ENCODE measurements around the gene ZSWIM6. TPM values are rescaled to one million over a fixed set of nuclear protein-coding genes. Genes with fewer than 3 reads are reported as not detected.

Gene ZSWIM6
- total and polyA plus RNA-seq, 4 experiments from 2014 or later = 0.23 to 11.3 (median 5.5) TPM

- H3K9me3 ChIP-seq (ENCODE audit: control insufficient read depth in 1 of 2, low read length in 2 of 2) = no peaks in the 10 kb centered on the region
- H3K27ac Mint-ChIP-seq = no peak overlapping the region
These were observed 134.0 kb downstream of the ZSWIM6 start for GRCh38 chr5:61466017-61466416.

GRCh38 chr5:61467766-61468482 lies 135.9 kb downstream of the ZSWIM6 start:
- ChIA-PET CTCF (ENCODE audit: partially characterized antibody) (no interaction called here), POLR2A (ENCODE audit: partially characterized antibody) (no interaction called here)
- no peak overlapping the region for H3K4me3 ChIP-seq (ENCODE audit: low read length in 2 of 2)
- no peaks in the 10 kb centered on the region for H3K9me3 ChIP-seq (ENCODE audit: control insufficient read depth in 1 of 2, low read length in 2 of 2)
- intact Hi-C loops (cut with micrococcal nuclease) = no loop called here
- DNase-seq = no peak
- Mint-ChIP-seq H3K4me1 (peaks cover 20 to 38% (median 25%) of the 10 kb centered on the region in 4 donors), H3K36me3 (peaks cover 5 to 7% of the 10 kb centered on the region in 2 donors), H3K27me3 (no peaks in the 10 kb centered on the region), H3K4me3 (no peak overlapping the region), H3K9me3 (peaks cover 0 to 3% (median 0%) of the 10 kb centered on the region in 8 donors), H3K27ac (peak overlapping the region in 1 of 7 donors; percentile 69)
- H3K27ac ChIP-seq (ENCODE audit: low read depth, low read length) = no peak overlapping the region
- H3K27me3 ChIP-seq (ENCODE audit: insufficient read depth, low read length) = no peaks in the 10 kb centered on the region
- no peaks in the 10 kb centered on the region for H3K4me1 ChIP-seq (ENCODE audit: insufficient read depth, low read length)
- no peaks in the 10 kb centered on the region for H3K36me3 ChIP-seq (ENCODE audit: insufficient read depth, low read length)

More at GRCh38 chr5:61466017-61466416, 134.0 kb downstream of the ZSWIM6 start:
- intact Hi-C loops (cut with micrococcal nuclease) = no loop called here
- DNase-seq = no peak
- Mint-ChIP-seq H3K9me3 (peaks cover 0 to under 1% (median 0%) of the 10 kb centered on the region in 8 donors), H3K4me3 (no peak overlapping the region), H3K27me3 (no peaks in the 10 kb centered on the region), H3K36me3 (no peaks in the 10 kb centered on the region), H3K4me1 (peaks cover 10 to 21% (median 14%) of the 10 kb centered on the region in 4 donors)
- H3K27ac ChIP-seq (ENCODE audit: low read depth, low read length) = no peak overlapping the region
- CTCF ChIA-PET (ENCODE audit: partially characterized antibody) = no interaction called here
- no peaks in the 10 kb centered on the region for H3K4me1 ChIP-seq (ENCODE audit: insufficient read depth, low read length)
- no peaks in the 10 kb centered on the region for H3K27me3 ChIP-seq (ENCODE audit: insufficient read depth, low read length)
- H3K36me3 ChIP-seq (ENCODE audit: insufficient read depth, low read length) = no peaks in the 10 kb centered on the region
- H3K4me3 ChIP-seq (ENCODE audit: low read length in 2 of 2) = no peak overlapping the region
- POLR2A ChIA-PET (ENCODE audit: partially characterized antibody) = no interaction called here

DNA sequence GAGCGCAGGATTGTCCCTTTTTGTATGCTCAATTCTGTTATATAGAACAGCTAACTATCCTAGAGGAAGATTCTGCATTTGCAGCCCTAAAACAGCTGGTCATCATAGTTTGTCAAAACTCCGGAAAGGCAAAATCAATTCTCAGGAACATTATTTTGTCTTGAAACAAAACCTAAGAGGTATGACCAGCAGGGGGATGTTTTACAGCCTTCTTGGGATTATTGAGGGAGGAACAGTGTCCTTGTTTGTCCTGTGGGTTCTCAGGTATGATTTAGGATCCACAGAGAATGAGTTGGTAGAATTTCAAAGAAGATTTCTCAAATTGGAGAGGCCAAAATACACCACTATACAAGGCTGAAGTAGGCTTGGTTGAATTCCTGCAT lies 136.4 kb downstream of the ZSWIM6 start:
- no peaks in the 10 kb centered on the region for H3K36me3 ChIP-seq (ENCODE audit: insufficient read depth, low read length)
- DNase-seq = no peak
- H3K27me3 Mint-ChIP-seq = no peaks in the 10 kb centered on the region
- peaks cover 0 to 3% (median 0%) of the 10 kb centered on the region in 8 donors for H3K9me3 Mint-ChIP-seq
- CTCF ChIA-PET (ENCODE audit: partially characterized antibody) = no interaction called here
- no peak overlapping the region for H3K27ac ChIP-seq (ENCODE audit: low read depth, low read length)
- no peak overlapping the region for H3K4me3 Mint-ChIP-seq
- no peaks in the 10 kb centered on the region for H3K4me1 ChIP-seq (ENCODE audit: insufficient read depth, low read length)
- POLR2A ChIA-PET (ENCODE audit: partially characterized antibody) = no interaction called here
- H3K9me3 ChIP-seq (ENCODE audit: control insufficient read depth in 1 of 2, low read length in 2 of 2) = no peaks in the 10 kb centered on the region
- H3K27me3 ChIP-seq (ENCODE audit: insufficient read depth, low read length) = no peaks in the 10 kb centered on the region
- intact Hi-C loops (cut with micrococcal nuclease) = no loop called here
- peaks cover 20 to 38% (median 25%) of the 10 kb centered on the region in 4 donors for H3K4me1 Mint-ChIP-seq
- no peak overlapping the region for H3K27ac Mint-ChIP-seq
- H3K36me3 Mint-ChIP-seq = peaks cover 5 to 8% of the 10 kb centered on the region in 2 donors
- H3K4me3 ChIP-seq (ENCODE audit: low read length in 2 of 2) = no peak overlapping the region

DNA sequence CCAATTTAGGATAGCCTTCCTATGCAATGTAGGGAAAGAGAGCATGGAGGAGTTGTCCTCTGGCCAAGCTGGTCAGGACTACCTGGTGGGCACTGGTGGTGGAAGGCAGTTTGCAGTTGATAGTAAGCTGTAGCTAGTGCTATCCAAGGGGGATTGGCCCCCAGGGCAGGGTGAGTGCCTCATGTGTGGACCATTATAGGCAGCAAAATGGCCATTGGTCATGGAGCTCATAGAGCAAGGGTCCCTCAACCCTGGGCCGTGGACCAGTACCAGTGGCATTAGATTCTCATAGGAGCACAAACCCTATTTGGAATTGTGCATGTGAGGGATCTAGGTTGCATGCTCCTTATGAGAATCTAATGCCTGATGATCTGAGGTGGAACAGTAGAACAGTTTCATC lies 139.3 kb downstream of the ZSWIM6 start:
- H3K9me3 ChIP-seq (ENCODE audit: control insufficient read depth in 1 of 2, low read length in 2 of 2) = no peaks in the 10 kb centered on the region
- Mint-ChIP-seq H3K36me3 (peaks cover 13 to 20% of the 10 kb centered on the region in 2 donors), H3K9me3 (peaks cover 0 to 3% (median 0%) of the 10 kb centered on the region in 8 donors), H3K27me3 (no peaks in the 10 kb centered on the region), H3K4me3 (no peak overlapping the region), H3K27ac (no peak overlapping the region), H3K4me1 (peaks cover 16 to 32% (median 20%) of the 10 kb centered on the region in 4 donors)
- no peaks in the 10 kb centered on the region for H3K36me3 ChIP-seq (ENCODE audit: insufficient read depth, low read length)
- H3K27ac ChIP-seq (ENCODE audit: low read depth, low read length) = no peak overlapping the region
- H3K4me3 ChIP-seq (ENCODE audit: low read length in 2 of 2) = no peak overlapping the region
- POLR2A ChIA-PET (ENCODE audit: partially characterized antibody) = no interaction called here
- H3K27me3 ChIP-seq (ENCODE audit: insufficient read depth, low read length) = no peaks in the 10 kb centered on the region
- no peak for DNase-seq
- CTCF ChIA-PET (ENCODE audit: partially characterized antibody) = interaction anchor here (0.6 kb wide), 1 partner anchor 198 kb away, joined by 3 read pairs; no protein-coding TSS in a partner anchor
- intact Hi-C loops (cut with micrococcal nuclease) = no loop called here
- H3K4me1 ChIP-seq (ENCODE audit: insufficient read depth, low read length) = no peaks in the 10 kb centered on the region

DNA sequence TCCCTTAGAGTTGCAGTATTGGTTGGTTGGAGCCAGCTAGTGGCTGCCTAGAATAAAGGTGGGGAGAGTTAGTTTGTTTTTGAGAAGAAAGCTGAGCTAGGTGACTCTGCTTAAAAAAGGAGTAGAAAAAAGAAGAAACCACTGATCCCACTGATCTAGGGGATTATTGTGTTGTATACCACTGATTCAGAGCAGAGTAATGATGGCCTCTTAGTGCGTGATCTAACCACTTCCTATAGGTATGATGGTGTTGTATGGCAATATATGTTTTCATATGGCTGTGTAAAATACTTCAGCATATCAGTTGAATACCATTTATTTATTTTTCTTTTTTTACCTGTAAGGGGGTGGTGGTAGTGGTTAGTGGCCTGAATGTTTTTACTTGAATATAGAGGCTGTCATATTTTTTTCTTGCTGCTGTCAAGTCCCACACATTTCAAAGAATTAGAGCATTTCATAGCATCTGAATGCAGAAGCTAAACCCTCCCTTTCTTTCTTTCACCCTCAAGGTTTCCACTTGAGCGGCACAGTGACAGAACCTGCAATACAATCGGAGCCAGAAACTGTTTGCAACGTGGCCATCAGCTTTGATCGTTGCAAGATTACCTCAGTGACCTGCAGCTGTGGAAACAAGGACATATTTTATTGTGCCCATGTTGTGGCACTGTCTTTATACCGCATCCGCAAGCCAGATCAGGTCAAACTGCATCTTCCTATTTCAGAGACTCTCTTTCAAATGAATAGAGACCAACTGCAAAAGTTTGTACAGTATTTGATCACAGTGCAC lies 140.3 kb downstream of the ZSWIM6 start:
- no peaks in the 10 kb centered on the region for H3K36me3 ChIP-seq (ENCODE audit: insufficient read depth, low read length)
- H3K36me3 Mint-ChIP-seq = peaks cover 16 to 28% of the 10 kb centered on the region in 2 donors
- no peaks in the 10 kb centered on the region for H3K4me1 ChIP-seq (ENCODE audit: insufficient read depth, low read length)
- no peaks in the 10 kb centered on the region for H3K9me3 ChIP-seq (ENCODE audit: control insufficient read depth in 1 of 2, low read length in 2 of 2)
- H3K4me3 ChIP-seq (ENCODE audit: low read length in 2 of 2) = no peak overlapping the region
- H3K27me3 ChIP-seq (ENCODE audit: insufficient read depth, low read length) = no peaks in the 10 kb centered on the region
- no peak overlapping the region for H3K27ac ChIP-seq (ENCODE audit: low read depth, low read length)
- POLR2A ChIA-PET (ENCODE audit: partially characterized antibody) = no interaction called here
- H3K9me3 Mint-ChIP-seq = peaks cover 0 to 3% (median 0%) of the 10 kb centered on the region in 8 donors
- intact Hi-C loops (cut with micrococcal nuclease) = no loop called here
- H3K27me3 Mint-ChIP-seq = no peaks in the 10 kb centered on the region
- peaks cover 17 to 36% (median 21%) of the 10 kb centered on the region in 4 donors for H3K4me1 Mint-ChIP-seq
- DNase-seq = no peak
- H3K4me3 Mint-ChIP-seq = no peak overlapping the region
- H3K27ac Mint-ChIP-seq = no peak overlapping the region
- CTCF ChIA-PET (ENCODE audit: partially characterized antibody) = no interaction called here

- Histone ChIP-seq H3K27ac (ENCODE audit: low read depth, low read length) (no peak overlapping the region), H3K4me1 (ENCODE audit: insufficient read depth, low read length) (no peaks in the 10 kb centered on the region), H3K27me3 (ENCODE audit: insufficient read depth, low read length) (no peaks in the 10 kb centered on the region), H3K9me3 (ENCODE audit: control insufficient read depth in 1 of 2, low read length in 2 of 2) (no peaks in the 10 kb centered on the region), H3K4me3 (ENCODE audit: low read length in 2 of 2) (no peak overlapping the region), H3K36me3 (ENCODE audit: insufficient read depth, low read length) (no peaks in the 10 kb centered on the region)
- peaks cover 0 to 3% (median 0%) of the 10 kb centered on the region in 8 donors for H3K9me3 Mint-ChIP-seq
- no peak overlapping the region for H3K27ac Mint-ChIP-seq
- H3K4me1 Mint-ChIP-seq = peaks cover 20 to 39% (median 23%) of the 10 kb centered on the region in 4 donors
- no peaks in the 10 kb centered on the region for H3K27me3 Mint-ChIP-seq
- intact Hi-C loops (cut with micrococcal nuclease) = no loop called here
- no peak for DNase-seq
- no peak overlapping the region for H3K4me3 Mint-ChIP-seq
- POLR2A ChIA-PET (ENCODE audit: partially characterized antibody) = no interaction called here
- CTCF ChIA-PET (ENCODE audit: partially characterized antibody) = no interaction called here
- H3K36me3 Mint-ChIP-seq = peaks cover 26 to 39% of the 10 kb centered on the region in 2 donors
These were observed 142.7 kb downstream of the ZSWIM6 start for GRCh38 chr5:61474746-61475145.

DNA sequence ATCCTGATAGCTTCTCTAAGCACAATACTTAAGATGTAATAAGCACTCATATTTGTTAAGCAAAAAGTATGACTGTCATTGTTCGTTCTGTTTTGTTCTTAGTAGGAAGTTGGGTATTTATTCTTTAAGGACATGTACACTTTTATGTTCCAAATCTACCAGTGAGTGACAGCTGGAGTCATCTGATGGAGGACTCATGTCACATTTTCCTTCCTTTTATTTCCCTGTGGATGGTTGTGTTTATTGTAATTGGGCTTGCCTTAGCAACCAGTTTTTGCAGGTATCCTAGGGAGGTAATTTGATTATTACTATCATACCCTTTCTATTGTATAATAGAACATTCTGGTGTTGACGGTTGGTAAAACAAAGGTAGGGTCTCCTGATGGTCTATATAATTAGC lies 145.7 kb downstream of the ZSWIM6 start:
- H3K27ac Mint-ChIP-seq = no peak overlapping the region
- no peaks in the 10 kb centered on the region for H3K4me1 ChIP-seq (ENCODE audit: insufficient read depth, low read length)
- peaks cover 22 to 56% of the 10 kb centered on the region in 2 donors for H3K36me3 Mint-ChIP-seq
- no peak overlapping the region for H3K4me3 Mint-ChIP-seq
- ChIA-PET POLR2A (ENCODE audit: partially characterized antibody) (no interaction called here), CTCF (ENCODE audit: partially characterized antibody) (no interaction called here)
- no peaks in the 10 kb centered on the region for H3K27me3 Mint-ChIP-seq
- intact Hi-C loops (cut with micrococcal nuclease) = no loop called here
- peaks cover 5 to 13% (median 7%) of the 10 kb centered on the region in 4 donors for H3K4me1 Mint-ChIP-seq
- no peak overlapping the region for H3K4me3 ChIP-seq (ENCODE audit: low read length in 2 of 2)
- no peak for DNase-seq
- no peak overlapping the region for H3K27ac ChIP-seq (ENCODE audit: low read depth, low read length)
- peaks cover 0 to 2% (median 0%) of the 10 kb centered on the region in 8 donors for H3K9me3 Mint-ChIP-seq
- H3K36me3 ChIP-seq (ENCODE audit: insufficient read depth, low read length) = no peaks in the 10 kb centered on the region
- H3K27me3 ChIP-seq (ENCODE audit: insufficient read depth, low read length) = no peaks in the 10 kb centered on the region
- H3K9me3 ChIP-seq (ENCODE audit: control insufficient read depth in 1 of 2, low read length in 2 of 2) = no peaks in the 10 kb centered on the region

All from CD4-positive, alpha-beta memory T cell (primary cell).